NCI-H2171 treated with DMSO at 0.1 percent for 48 hours (cell line): ENCODE data around the gene BAZ1A.
A peak's percentile ranks its signal among the peaks of the same experiment; 100 is the strongest.
"Not testable (repeated sequence)": the region's sequence is repeated elsewhere in the genome, so short reads cannot be mapped to it uniquely, and the experiment has no call there.

Source experiments
- DNase-seq: peaks from one replicate; lab custom pipeline; 2025; lab: John Stamatoyannopoulos, UW

Gene BAZ1A

GRCh38 chr14:34853041-34853440 is 22.1 kb downstream of the BAZ1A start:
- DNase-seq, result no peak

GRCh38 chr14:34851395-34851794 is 23.8 kb downstream of the BAZ1A start:
- DNase-seq, result no peak

GRCh38 chr14:34845869-34846268 is 29.3 kb downstream of the BAZ1A start:
- DNase-seq, result no peak

GRCh38 chr14:34843011-34843554 is 32.1 kb downstream of the BAZ1A start:
- peak; percentile 57 for DNase-seq

GRCh38 chr14:34837801-34838322 is 37.3 kb downstream of the BAZ1A start:
- no peak for DNase-seq

- DNase-seq, result no peak
These were observed 39.8 kb downstream of the BAZ1A start for GRCh38 chr14:34835312-34835711.

GRCh38 chr14:34833549-34834523 is 41.3 kb downstream of the BAZ1A start:
- DNase-seq, result no peak

- DNase-seq, result no peak
These were observed 48.5 kb downstream of the BAZ1A start for GRCh38 chr14:34826661-34827060.

GRCh38 chr14:34824826-34825225 is 50.3 kb downstream of the BAZ1A start:
- no peak for DNase-seq

- no peak for DNase-seq
These were observed 50.9 kb downstream of the BAZ1A start for GRCh38 chr14:34824256-34824655.

GRCh38 chr14:34817768-34818167 is 57.4 kb downstream of the BAZ1A start:
- DNase-seq, result no peak

- no peak for DNase-seq
These were observed 65.1 kb downstream of the BAZ1A start for GRCh38 chr14:34810028-34810427.

GRCh38 chr14:34806257-34806656 is 68.9 kb downstream of the BAZ1A start:
- DNase-seq, result no peak

GRCh38 chr14:34804933-34805332 is 70.2 kb downstream of the BAZ1A start:
- DNase-seq, result no peak

GRCh38 chr14:34798861-34799260 is 76.3 kb downstream of the BAZ1A start:
- DNase-seq, result not testable (repeated sequence)

- no peak for DNase-seq
These were observed 77.2 kb downstream of the BAZ1A start for GRCh38 chr14:34797747-34798583.

- no peak for DNase-seq
These were observed 78.3 kb downstream of the BAZ1A start for GRCh38 chr14:34796902-34797301.

GRCh38 chr14:34794941-34795340 is 80.2 kb downstream of the BAZ1A start:
- no peak for DNase-seq

GRCh38 chr14:34794217-34794616 is 80.9 kb downstream of the BAZ1A start:
- DNase-seq, result no peak

GRCh38 chr14:34792598-34792997 is 82.6 kb downstream of the BAZ1A start:
- DNase-seq, result no peak

GRCh38 chr14:34785223-34786006 is 89.7 kb downstream of the BAZ1A start:
- DNase-seq, result no peak
